Activated B cell treated with CpG ODN at 0.5 μM for 24 hours (primary cell): ENCODE results near the gene RNF13. TPM values are rescaled to one million over a fixed set of nuclear protein-coding genes. Genes with fewer than 3 reads are reported as not detected.

Experiments used
- ATAC-seq: fragments of 200-7000 bp; cut with Tn5 transposase; one replicate; pipeline ENCODE4 v1.10.0; 2021; ENCODE audit warnings: low read depth, mild to moderate bottlenecking, moderate library complexity
- CTCF ChIA-PET: fragments of 350-600 bp; sonication (Branson Sonifier 250); formaldehyde crosslinking; loops from one replicate; lab custom pipeline; 2021; ENCODE audit warnings: antibody characterized with exemption; lab: Charles Lee
- POLR2A ChIA-PET: fragments of 350-600 bp; sonication (Branson Sonifier 250); formaldehyde crosslinking; loops from one replicate; lab custom pipeline; 2021; ENCODE audit warnings: antibody characterized with exemption; lab: Charles Lee
- DNase-seq: peaks from one replicate; pipeline ENCODE4 v3.0.0; 2022
- H3K27ac Mint-ChIP-seq: one replicate; pipeline ENCODE4 v1.8.0; 2020; ENCODE audit warnings: mixed read lengths
- H3K27me3 Mint-ChIP-seq: one replicate; pipeline ENCODE4 v1.8.0; 2021; ENCODE audit warnings: mixed read lengths
- H3K36me3 Mint-ChIP-seq: one replicate; pipeline ENCODE4 v1.8.0; 2021; ENCODE audit warnings: low read depth, mixed read lengths
- H3K4me1 Mint-ChIP-seq: one replicate; pipeline ENCODE4 v1.8.0; 2021; ENCODE audit warnings: mixed read lengths
- H3K4me3 Mint-ChIP-seq: one replicate; pipeline ENCODE4 v1.8.0; 2020; ENCODE audit warnings: mild to moderate bottlenecking, mixed read lengths
- H3K9me3 Mint-ChIP-seq: one replicate; pipeline ENCODE4 v1.8.0; 2020; ENCODE audit warnings: mixed read lengths
- CTCF ChIP-seq: fragments of 200-600 bp; IDR thresholded peaks from one replicate; pipeline ENCODE4 v1.8.0; 2022; ENCODE audit warnings: antibody characterized with exemption, mild to moderate bottlenecking
- intact Hi-C: fragments of 100-400 bp; cut with micrococcal nuclease; formaldehyde crosslinking; loops from one replicate; pipeline ENCODE4 v1.15.1; 2024
- total RNA-seq: library from RNA; stranded (reverse); gene quantifications from 2 replicates; pipeline ENCODE4 v1.2.3, GENCODE V29; 2022

The RNF13 gene
- total RNA-seq, 1 donor from 2014 or later = 57.6 TPM

GRCh38 chr3:149767720-149768119, 45.3 kb upstream of the RNF13 start:
- TF ChIP-seq CTCF = no peak

GRCh38 chr3:149768704-149769103, 44.3 kb upstream of the RNF13 start:
- DNase-seq (no peak), ATAC-seq (no peak)
- H3K4me1 Mint-ChIP-seq = no peaks in the 10 kb centered on the region
- H3K4me3 Mint-ChIP-seq = no peak overlapping the region
- TF ChIP-seq CTCF = no peak
- H3K9me3 Mint-ChIP-seq = no peaks in the 10 kb centered on the region
- CTCF ChIA-PET = interaction anchor here (1.0 to 4.0 kb wide), 3 partner anchors 8 to 39 kb away, joined by 3 to 34 read pairs (median 26); partner anchors contain the start of gene COMMD2
- H3K27me3 Mint-ChIP-seq = peaks cover 14% of the 10 kb centered on the region
- POLR2A ChIA-PET = no interaction called here
- intact Hi-C loops = no loop called here
- no peak overlapping the region for H3K27ac Mint-ChIP-seq
- H3K36me3 Mint-ChIP-seq = no peaks in the 10 kb centered on the region

More at GRCh38 chr3:149767720-149768119, 45.3 kb upstream of the RNF13 start:
- ChIA-PET CTCF (interaction anchor here (0.8 to 3.7 kb wide), 4 partner anchors 9 to 199 kb away, joined by 3 to 40 read pairs (median 14); partner anchors contain the start of gene COMMD2), POLR2A (no interaction called here)
- H3K9me3 Mint-ChIP-seq = no peaks in the 10 kb centered on the region
- no peak overlapping the region for H3K4me3 Mint-ChIP-seq
- H3K27me3 Mint-ChIP-seq = peaks cover 14% of the 10 kb centered on the region
- no peak for DNase-seq
- H3K27ac Mint-ChIP-seq = no peak overlapping the region
- H3K4me1 Mint-ChIP-seq = no peaks in the 10 kb centered on the region
- ATAC-seq = no peak
- no peaks in the 10 kb centered on the region for H3K36me3 Mint-ChIP-seq
- intact Hi-C loops = no loop called here

- Mint-ChIP-seq H3K36me3 (no peaks in the 10 kb centered on the region), H3K27me3 (peaks cover 7% of the 10 kb centered on the region), H3K4me3 (no peak overlapping the region), H3K9me3 (no peaks in the 10 kb centered on the region), H3K27ac (no peak overlapping the region), H3K4me1 (no peaks in the 10 kb centered on the region)
- ChIA-PET CTCF (interaction anchor here (1.0 to 4.0 kb wide), 6 partner anchors 10 to 201 kb away, joined by 3 to 34 read pairs (median 8); partner anchors contain the start of gene COMMD2), POLR2A (no interaction called here)
- no peak for ATAC-seq
- TF ChIP-seq CTCF = no peak
- intact Hi-C loops = no loop called here
- DNase-seq = no peak
These were observed 42.8 kb upstream of the RNF13 start for GRCh38 chr3:149770246-149770645.

GRCh38 chr3:149771652-149772271, 41.3 kb upstream of the RNF13 start:
- POLR2A ChIA-PET = interaction anchor here (0.7 to 1.4 kb wide), 2 partner anchors 19 to 41 kb away, joined by 3 to 8 read pairs; partner anchors contain the start of genes COMMD2 and RNF13
- H3K4me3 Mint-ChIP-seq = no peak overlapping the region
- no peak overlapping the region for H3K27ac Mint-ChIP-seq
- DNase-seq (no peak), ATAC-seq (peak; percentile 54)
- H3K36me3 Mint-ChIP-seq = no peaks in the 10 kb centered on the region
- TF ChIP-seq CTCF = peak; percentile 37
- no peaks in the 10 kb centered on the region for H3K9me3 Mint-ChIP-seq
- peaks cover 7% of the 10 kb centered on the region for H3K27me3 Mint-ChIP-seq
- CTCF ChIA-PET = interaction anchor here (0.7 to 4.0 kb wide), 8 partner anchors 11 to 464 kb away, joined by 3 to 34 read pairs (median 10); partner anchors contain the start of gene COMMD2
- intact Hi-C loops = loop anchor here (1.0 kb wide), 2 partner anchors 202 to 259 kb away; no protein-coding TSS in a partner anchor
- H3K4me1 Mint-ChIP-seq = no peaks in the 10 kb centered on the region

- ChIA-PET CTCF (interaction anchor here (0.7 to 3.9 kb wide), 6 partner anchors 10 to 496 kb away, joined by 3 to 14 read pairs (median 6); no protein-coding TSS in a partner anchor), POLR2A (no interaction called here)
- intact Hi-C loops = no loop called here
- ATAC-seq (no peak), DNase-seq (no peak)
- Mint-ChIP-seq H3K27ac (no peak overlapping the region), H3K9me3 (no peaks in the 10 kb centered on the region), H3K4me3 (no peak overlapping the region), H3K4me1 (no peaks in the 10 kb centered on the region), H3K36me3 (no peaks in the 10 kb centered on the region), H3K27me3 (peaks cover 6% of the 10 kb centered on the region)
- TF ChIP-seq CTCF = no peak
These were observed 40.2 kb upstream of the RNF13 start for GRCh38 chr3:149772861-149773260.
